Measurements from ENCODE around the gene PACC1.
"Not testable (repeated sequence)": the region's sequence is repeated elsewhere in the genome, so short reads cannot be mapped to it uniquely, and the experiment has no call there.

PACC1 gene

DNA sequence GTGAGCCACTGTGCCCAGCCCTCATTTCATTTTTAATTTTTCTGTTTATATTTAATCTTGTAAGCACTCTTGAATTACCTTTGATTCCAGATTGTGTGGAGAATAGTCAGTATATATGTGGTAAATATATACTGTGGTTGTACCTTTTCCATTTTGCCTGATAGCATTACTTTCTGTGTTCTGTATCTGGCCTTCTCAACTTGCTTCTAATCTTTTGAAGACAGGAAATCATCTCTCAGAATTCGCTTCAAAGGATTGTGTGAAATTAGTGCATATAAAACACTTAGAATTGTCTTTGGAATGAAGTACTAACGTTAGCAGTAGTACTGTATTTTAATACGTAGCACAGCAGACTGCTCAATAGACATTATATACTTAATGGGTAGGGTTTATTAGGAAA is 91.6 kb downstream of the PACC1 start:
- no peak for DNase-seq

GRCh38 chr1:212321031-212321430 is 93.7 kb downstream of the PACC1 start:
- DNase-seq = not testable (repeated sequence)

DNA sequence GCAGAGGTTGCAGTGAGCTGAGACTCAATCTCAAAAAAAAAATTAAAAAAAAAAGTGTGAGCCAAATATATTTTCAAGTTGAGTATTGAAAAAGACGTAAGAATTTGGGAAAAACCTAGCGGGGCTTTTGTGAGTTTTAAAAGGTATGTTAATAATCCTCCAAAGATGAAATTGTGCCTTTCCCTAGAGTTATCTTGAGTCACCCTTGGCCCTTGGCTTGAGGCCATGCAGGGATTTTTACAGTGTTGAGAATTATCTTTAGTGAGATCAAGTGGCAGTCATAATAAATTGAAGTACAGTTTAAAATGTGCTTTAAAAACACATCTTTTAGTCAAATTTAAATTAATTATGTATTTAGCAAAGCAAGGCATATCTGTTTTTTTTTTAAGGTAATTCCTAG is 96.8 kb downstream of the PACC1 start:
- DNase-seq = no peak

- DNase-seq = no peak
Observed at GRCh38 chr1:212315907-212316306, 98.8 kb downstream of the PACC1 start.

DNA sequence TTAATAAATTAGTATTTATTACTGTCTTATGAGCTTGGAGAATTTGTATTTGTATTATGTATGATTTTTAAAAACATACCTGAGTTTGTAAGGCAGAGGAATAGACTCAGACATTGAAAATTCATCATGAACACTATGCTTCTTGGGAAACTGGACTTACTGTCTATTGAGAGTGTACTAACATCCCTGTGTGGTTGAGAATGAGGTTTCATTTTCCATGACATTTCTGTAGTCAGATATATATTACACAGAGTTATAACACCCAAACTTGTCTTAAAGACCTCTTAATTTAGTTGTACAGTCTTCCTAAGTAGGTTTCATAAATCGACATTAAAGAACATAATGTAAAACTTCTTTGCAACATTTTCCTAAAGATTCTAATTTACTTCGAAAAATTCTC is 99.5 kb downstream of the PACC1 start:
- DNase-seq = no peak

Data from NCI-H2081 treated with DMSO at 0.1 percent for 48 hours (cell line).